ENCODE measurements around the gene EHF. TPM values are rescaled to one million over a fixed set of nuclear protein-coding genes. Genes with fewer than 3 reads are reported as not detected.
A peak's percentile ranks its signal among the peaks of the same experiment; 100 is the strongest.

EHF gene
- total RNA-seq, 1 donor from 2014 or later, result 60.5 TPM

GRCh38 chr11:34669458-34669857, 48.6 kb downstream of the EHF start:
- intact Hi-C loops (cut with DNase I), result no loop called here
- TF ChIP-seq CTCF (IDR thresholded peaks at IDR 0.05), result no peak
- no peaks in the 10 kb centered on the region for H3K27me3 ChIP-seq (ENCODE audit: low read depth)
- H3K27ac ChIP-seq, result no peak overlapping the region
- H3K4me1 ChIP-seq, result no peaks in the 10 kb centered on the region
- H3K9me3 ChIP-seq, result no peaks in the 10 kb centered on the region
- H3K36me3 ChIP-seq, result no peaks in the 10 kb centered on the region
- DNase-seq, result no peak
- H3K4me3 ChIP-seq, result no peak overlapping the region
- ATAC-seq, result no peak

- no peaks in the 10 kb centered on the region for H3K27me3 ChIP-seq (ENCODE audit: low read depth)
- H3K36me3 ChIP-seq, result no peaks in the 10 kb centered on the region
- no peaks in the 10 kb centered on the region for H3K9me3 ChIP-seq
- no peak overlapping the region for H3K27ac ChIP-seq
- H3K4me1 ChIP-seq, result no peaks in the 10 kb centered on the region
- no peak overlapping the region for H3K4me3 ChIP-seq
- ATAC-seq (no peak), DNase-seq (no peak)
- intact Hi-C loops (cut with DNase I), result no loop called here
- no peak for TF ChIP-seq CTCF (IDR thresholded peaks at IDR 0.05)
These were observed 50.2 kb downstream of the EHF start for GRCh38 chr11:34671117-34671516.

GRCh38 chr11:34671946-34672345, 51.1 kb downstream of the EHF start:
- Histone ChIP-seq H3K36me3 (no peaks in the 10 kb centered on the region), H3K4me1 (no peaks in the 10 kb centered on the region), H3K27ac (no peak overlapping the region), H3K27me3 (ENCODE audit: low read depth) (no peaks in the 10 kb centered on the region), H3K4me3 (no peak overlapping the region), H3K9me3 (no peaks in the 10 kb centered on the region)
- intact Hi-C loops (cut with DNase I), result no loop called here
- DNase-seq (no peak), ATAC-seq (no peak)
- TF ChIP-seq CTCF (IDR thresholded peaks at IDR 0.05), result no peak

- Histone ChIP-seq H3K36me3 (no peaks in the 10 kb centered on the region), H3K4me3 (no peak overlapping the region), H3K4me1 (no peaks in the 10 kb centered on the region), H3K9me3 (no peaks in the 10 kb centered on the region), H3K27ac (no peak overlapping the region), H3K27me3 (ENCODE audit: low read depth) (no peaks in the 10 kb centered on the region)
- intact Hi-C loops (cut with DNase I), result no loop called here
- DNase-seq, result no peak
- TF ChIP-seq CTCF (IDR thresholded peaks at IDR 0.05), result no peak
- no peak for ATAC-seq
These were observed 53.1 kb downstream of the EHF start for GRCh38 chr11:34674038-34674437.

- no peak overlapping the region for H3K4me3 ChIP-seq
- no peak for TF ChIP-seq CTCF (IDR thresholded peaks at IDR 0.05)
- intact Hi-C loops (cut with DNase I), result no loop called here
- no peaks in the 10 kb centered on the region for H3K27me3 ChIP-seq (ENCODE audit: low read depth)
- no peaks in the 10 kb centered on the region for H3K4me1 ChIP-seq
- ATAC-seq (no peak), DNase-seq (no peak)
- no peak overlapping the region for H3K27ac ChIP-seq
- no peaks in the 10 kb centered on the region for H3K36me3 ChIP-seq
- no peaks in the 10 kb centered on the region for H3K9me3 ChIP-seq
These were observed 55.3 kb downstream of the EHF start for GRCh38 chr11:34676227-34676626.

GRCh38 chr11:34679681-34680080, 58.8 kb downstream of the EHF start:
- H3K4me1 ChIP-seq, result no peaks in the 10 kb centered on the region
- H3K36me3 ChIP-seq, result no peaks in the 10 kb centered on the region
- DNase-seq, result no peak
- no peak overlapping the region for H3K27ac ChIP-seq
- intact Hi-C loops (cut with DNase I), result no loop called here
- H3K27me3 ChIP-seq (ENCODE audit: low read depth), result no peaks in the 10 kb centered on the region
- no peak for TF ChIP-seq CTCF (IDR thresholded peaks at IDR 0.05)
- no peaks in the 10 kb centered on the region for H3K9me3 ChIP-seq
- H3K4me3 ChIP-seq, result no peak overlapping the region
- ATAC-seq, result peak; percentile 35 to 52

All from lower lobe of right lung (tissue), 2 donors.